ENCODE results near the gene PCDHA1.

DNA sequence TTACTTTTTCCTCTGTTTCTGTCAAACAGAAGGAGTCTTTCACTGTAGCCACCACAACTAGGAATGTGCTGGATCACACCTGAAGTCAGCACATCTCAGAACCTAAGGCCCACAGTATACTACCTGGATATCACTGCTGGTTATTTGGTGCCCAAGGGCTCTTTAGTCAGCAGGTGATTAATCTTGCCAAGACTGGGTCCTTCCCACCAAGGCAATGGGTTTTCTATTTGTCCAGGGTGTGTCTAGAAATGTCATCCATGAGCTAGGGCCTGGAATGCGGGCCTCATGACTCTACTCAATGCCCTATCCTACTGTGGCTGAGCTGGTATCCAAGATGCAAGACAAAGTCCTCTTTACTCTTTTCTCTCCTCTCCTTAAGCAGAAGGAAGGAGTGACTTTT is 130.4 kb downstream of the PCDHA1 start:
- TF ChIP-seq MEF2A (IDR thresholded peaks at IDR 0.05; ENCODE audit: borderline replicate concordance, low read depth) (no peak), EP300 (IDR thresholded peaks at IDR 0.05; ENCODE audit: borderline replicate concordance in 1 of 2, low read depth in 1 of 2, low read length in 1 of 2) (no peak), RFX5 (IDR thresholded peaks at IDR 0.05; ENCODE audit: low read length) (no peak)
- TF ChIP-seq, protein P1, sequence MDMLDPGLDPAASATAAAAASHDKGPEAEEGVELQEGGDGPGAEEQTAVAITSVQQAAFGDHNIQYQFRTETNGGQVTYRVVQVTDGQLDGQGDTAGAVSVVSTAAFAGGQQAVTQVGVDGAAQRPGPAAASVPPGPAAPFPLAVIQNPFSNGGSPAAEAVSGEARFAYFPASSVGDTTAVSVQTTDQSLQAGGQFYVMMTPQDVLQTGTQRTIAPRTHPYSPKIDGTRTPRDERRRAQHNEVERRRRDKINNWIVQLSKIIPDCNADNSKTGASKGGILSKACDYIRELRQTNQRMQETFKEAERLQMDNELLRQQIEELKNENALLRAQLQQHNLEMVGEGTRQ (IDR thresholded peaks at IDR 0.05; ENCODE audit: borderline replicate concordance, low read depth, low read length), result no peak
